ENCODE data around the gene PDE10A.

GRCh38 chr6:165653607-165654006 lies 9.4 kb downstream of the PDE10A start:
- TF ChIP-seq EZH2 (IDR thresholded peaks at IDR 0.05; ENCODE audit: low read depth, low read length, severe bottlenecking), result no peak
- TF ChIP-seq CTCF (IDR thresholded peaks at IDR 0.05; ENCODE audit: control extremely low read depth in 1 of 3, insufficient read depth in 1 of 3, low read depth in 1 of 3, low read length in 3 of 3), result no peak
- TF ChIP-seq JUND (IDR thresholded peaks at IDR 0.05; ENCODE audit: low read length), result no peak
- TF ChIP-seq POLR2A (IDR thresholded peaks at IDR 0.05; ENCODE audit: control extremely low read depth in 1 of 2, low read depth in 2 of 2, low read length in 2 of 2), result no peak
- TF ChIP-seq CEBPB (IDR thresholded peaks at IDR 0.05; ENCODE audit: low read depth, low read length), result no peak
- TF ChIP-seq EP300 (IDR thresholded peaks at IDR 0.05; ENCODE audit: borderline replicate concordance in 1 of 2, low read depth in 2 of 2, low read length in 2 of 2), result no peak
- no peak for TF ChIP-seq E2F6 (IDR thresholded peaks at IDR 0.05)
